ENCODE results near the gene HTR3E. TPM values are rescaled to one million over a fixed set of nuclear protein-coding genes. Genes with fewer than 3 reads are reported as not detected.

HTR3E gene
- polyA plus RNA-seq, 2 of the 4 experiments (the other 2 are of a cell fraction), result not detected

GRCh38 chr3:184154885-184155643 lies 58.2 kb downstream of the HTR3E start, which contains the start of gene DVL3:
TSS of gene DVL3 (plus strand) at chr3:184155377. CDS start at chr3:184155636, 259 bp downstream.
- DNase-seq (ENCODE audit: low read depth in 1 of 2, low spot score in 1 of 2) (peak; percentile 45 to 63), ATAC-seq (peak; percentile 78 to 93), FAIRE-seq (no peak)
- H3K27ac ChIP-seq, result peak within 1 kb of the TSS; percentile 93 to 99
- peak within 1 kb of the TSS; percentile 97 for H3K4me2 ChIP-seq
- ChIA-PET CTCF (interaction anchor here (0.9 to 1.9 kb wide), 4 partner anchors 10 to 260 kb away, joined by 3 to 5 read pairs (median 3); no protein-coding TSS in a partner anchor), POLR2A (interaction anchor here (0.7 kb wide), 2 partner anchors 31 to 132 kb away, joined by 3 read pairs; partner anchors contain the start of gene ABCF3)
- WGBS (ENCODE audit: missing lambda C conversion rate), result 4% methylated on average over 5 of the region's 84 CpGs
- H3K4me3 ChIP-seq, result peak within 1 kb of the TSS; percentile 86
- peaks cover 8% of the 10 kb centered on the region; the same call in 2 of the 3 replicates for H3K4me1 ChIP-seq
- TF ChIP-seq PHF8 (IDR thresholded peaks at IDR 0.05; ENCODE audit: borderline replicate concordance, low read depth) (0 out of 2 replicates have a peak, but pooled peaks have one; percentile 31), POLR2A (IDR thresholded peaks at IDR 0.05; ENCODE audit: low read length) (peak; percentile 55), JUN (IDR thresholded peaks at IDR 0.05) (peak in 1 of 2 experiments; percentile 67; a peak in 2 of 5 replicates), TP53 (CRISPR knock-in tag; IDR thresholded peaks at IDR 0.05) (no peak), ZNF302 (CRISPR knock-in tag; IDR thresholded peaks at IDR 0.05) (no peak), E2F6 (IDR thresholded peaks at IDR 0.05; ENCODE audit: borderline replicate concordance, low read depth) (peak; percentile 71; the same call in 1 of the 2 replicates)
- TF ChIP-seq, protein P1, sequence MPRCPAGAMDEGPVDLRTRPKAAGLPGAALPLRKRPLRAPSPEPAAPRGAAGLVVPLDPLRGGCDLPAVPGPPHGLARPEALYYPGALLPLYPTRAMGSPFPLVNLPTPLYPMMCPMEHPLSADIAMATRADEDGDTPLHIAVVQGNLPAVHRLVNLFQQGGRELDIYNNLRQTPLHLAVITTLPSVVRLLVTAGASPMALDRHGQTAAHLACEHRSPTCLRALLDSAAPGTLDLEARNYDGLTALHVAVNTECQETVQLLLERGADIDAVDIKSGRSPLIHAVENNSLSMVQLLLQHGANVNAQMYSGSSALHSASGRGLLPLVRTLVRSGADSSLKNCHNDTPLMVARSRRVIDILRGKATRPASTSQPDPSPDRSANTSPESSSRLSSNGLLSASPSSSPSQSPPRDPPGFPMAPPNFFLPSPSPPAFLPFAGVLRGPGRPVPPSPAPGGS (IDR thresholded peaks at IDR 0.05), result peak; percentile 81
- TF ChIP-seq, protein P2, sequence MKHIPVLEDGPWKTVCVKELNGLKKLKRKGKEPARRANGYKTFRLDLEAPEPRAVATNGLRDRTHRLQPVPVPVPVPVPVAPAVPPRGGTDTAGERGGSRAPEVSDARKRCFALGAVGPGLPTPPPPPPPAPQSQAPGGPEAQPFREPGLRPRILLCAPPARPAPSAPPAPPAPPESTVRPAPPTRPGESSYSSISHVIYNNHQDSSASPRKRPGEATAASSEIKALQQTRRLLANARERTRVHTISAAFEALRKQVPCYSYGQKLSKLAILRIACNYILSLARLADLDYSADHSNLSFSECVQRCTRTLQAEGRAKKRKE (CRISPR knock-in tag; IDR thresholded peaks at IDR 0.05; ENCODE audit: low read depth), result no peak
- no peaks in the 10 kb centered on the region for H3K9me3 ChIP-seq

GRCh38 chr3:184155644-184156521 lies 59.0 kb downstream of the HTR3E start:
- Histone ChIP-seq H3K4me2 (peak overlapping the region; percentile 97), H3K27ac (peak overlapping the region; percentile 93 to 99), H3K4me1 (peaks cover 8% of the 10 kb centered on the region; the same call in 2 of the 3 replicates), H3K9me3 (no peaks in the 10 kb centered on the region), H3K4me3 (peak overlapping the region; percentile 86)
- CTCF ChIA-PET, result interaction anchor here (0.6 to 1.9 kb wide), 6 partner anchors 9 to 260 kb away, joined by 3 to 5 read pairs (median 3); no protein-coding TSS in a partner anchor
- ATAC-seq (peak; percentile 55), FAIRE-seq (no peak), DNase-seq (ENCODE audit: low read depth in 1 of 2, low spot score in 1 of 2) (no peak)
- POLR2A ChIA-PET, result interaction anchor here (0.7 kb wide), 1 partner anchor 30 kb away, joined by 3 read pairs; the partner anchor contains the start of gene ABCF3
- no peak for TF ChIP-seq JUNB (IDR thresholded peaks at IDR 0.05)
- TF ChIP-seq NPAS2 (CRISPR knock-in tag; IDR thresholded peaks at IDR 0.05; ENCODE audit: borderline replicate concordance), result no peak
- TF ChIP-seq JUN (IDR thresholded peaks at IDR 0.05), result no peak
- no peak for TF ChIP-seq ZSCAN20 (CRISPR knock-in tag; IDR thresholded peaks at IDR 0.05)
- 3% methylated on average over 19 of the region's 47 CpGs for WGBS (ENCODE audit: missing lambda C conversion rate)

DNA sequence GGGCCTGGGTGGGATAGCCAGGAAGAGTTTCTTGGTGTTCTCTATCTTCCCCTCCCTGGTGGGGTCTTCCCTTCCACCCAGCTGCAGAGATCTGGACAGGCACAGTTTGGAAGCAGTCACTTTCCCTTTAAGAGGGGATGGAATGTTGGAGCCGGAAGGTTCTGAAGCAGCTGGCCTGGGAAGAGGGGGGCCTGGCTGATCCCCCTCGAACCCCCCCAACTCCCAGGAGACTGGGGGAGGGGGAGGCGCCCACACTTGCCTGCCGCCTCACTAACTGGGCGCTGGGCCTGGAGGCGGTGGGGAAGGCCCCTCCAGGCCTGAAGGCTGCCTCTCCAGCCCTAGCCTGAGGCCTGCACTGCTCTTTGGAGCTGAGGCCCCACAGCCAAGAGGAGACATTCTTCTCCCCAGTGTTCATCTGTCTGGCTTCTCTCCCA lies 59.7 kb downstream of the HTR3E start:
- POLR2A ChIA-PET, result no interaction called here
- TF ChIP-seq, protein P3, sequence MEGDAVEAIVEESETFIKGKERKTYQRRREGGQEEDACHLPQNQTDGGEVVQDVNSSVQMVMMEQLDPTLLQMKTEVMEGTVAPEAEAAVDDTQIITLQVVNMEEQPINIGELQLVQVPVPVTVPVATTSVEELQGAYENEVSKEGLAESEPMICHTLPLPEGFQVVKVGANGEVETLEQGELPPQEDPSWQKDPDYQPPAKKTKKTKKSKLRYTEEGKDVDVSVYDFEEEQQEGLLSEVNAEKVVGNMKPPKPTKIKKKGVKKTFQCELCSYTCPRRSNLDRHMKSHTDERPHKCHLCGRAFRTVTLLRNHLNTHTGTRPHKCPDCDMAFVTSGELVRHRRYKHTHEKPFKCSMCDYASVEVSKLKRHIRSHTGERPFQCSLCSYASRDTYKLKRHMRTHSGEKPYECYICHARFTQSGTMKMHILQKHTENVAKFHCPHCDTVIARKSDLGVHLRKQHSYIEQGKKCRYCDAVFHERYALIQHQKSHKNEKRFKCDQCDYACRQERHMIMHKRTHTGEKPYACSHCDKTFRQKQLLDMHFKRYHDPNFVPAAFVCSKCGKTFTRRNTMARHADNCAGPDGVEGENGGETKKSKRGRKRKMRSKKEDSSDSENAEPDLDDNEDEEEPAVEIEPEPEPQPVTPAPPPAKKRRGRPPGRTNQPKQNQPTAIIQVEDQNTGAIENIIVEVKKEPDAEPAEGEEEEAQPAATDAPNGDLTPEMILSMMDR (IDR thresholded peaks at IDR 0.05), result no peak
- no peak for TF ChIP-seq HOXB5 (CRISPR knock-in tag; IDR thresholded peaks at IDR 0.05)
- TF ChIP-seq ZFP36 (IDR thresholded peaks at IDR 0.05; ENCODE audit: borderline replicate concordance, partially characterized antibody), result no peak
- TF ChIP-seq GATA3 (IDR thresholded peaks at IDR 0.05; ENCODE audit: borderline replicate concordance), result no peak
- no peak for TF ChIP-seq MAFK (IDR thresholded peaks at IDR 0.05; ENCODE audit: partially characterized antibody)
- TF ChIP-seq REST (IDR thresholded peaks at IDR 0.05), result 0 out of 2 replicates have a peak, but pooled peaks have one; percentile 18
- TF ChIP-seq KDM1A (IDR thresholded peaks at IDR 0.05; ENCODE audit: low read depth), result no peak
- CTCF ChIA-PET, result interaction anchor here (1.1 to 1.9 kb wide), 2 partner anchors 8 to 261 kb away, joined by 3 to 5 read pairs; no protein-coding TSS in a partner anchor
- H3K4me2 ChIP-seq, result peak overlapping the region; percentile 97
- H3K4me1 ChIP-seq, result peaks cover 8% of the 10 kb centered on the region; the same call in 2 of the 3 replicates
- peak overlapping the region; percentile 86 for H3K4me3 ChIP-seq
- FAIRE-seq, result no peak
- ATAC-seq, result peak in 1 of 2 experiments; percentile 66; a peak in 3 of 6 replicates
- no CpG with 5 or more reads among the region's 6 CpGs for WGBS (ENCODE audit: missing lambda C conversion rate)
- peak overlapping the region; percentile 93 to 99 for H3K27ac ChIP-seq
- no peaks in the 10 kb centered on the region for H3K9me3 ChIP-seq
- no peak for DNase-seq (ENCODE audit: low read depth in 1 of 2, low spot score in 1 of 2)
